HepG2 (cell line): ENCODE results near the gene SLC34A3. TPM values are rescaled to one million over a fixed set of nuclear protein-coding genes. Genes with fewer than 3 reads are reported as not detected.
A peak's percentile ranks its signal among the peaks of the same experiment; 100 is the strongest.

ENCODE experiments used
- ARNTL ChIP-seq: sonication (generic); formaldehyde crosslinking; IDR thresholded peaks from 2 replicates; pipeline ENCODE4 v1.4.0; 2020; ENCODE audit warnings: mild to moderate bottlenecking, missing genetic modification reagents
- ELK4 ChIP-seq: sonication (generic); formaldehyde crosslinking; IDR thresholded peaks from 2 replicates; pipeline ENCODE4 v1.9.0; 2021; ENCODE audit warnings: missing genetic modification reagents, borderline replicate concordance
- JUN ChIP-seq: sonication (generic); formaldehyde crosslinking; IDR thresholded peaks from 2 replicates; pipeline ENCODE4 v1.4.0; 2020; ENCODE audit warnings: mild to moderate bottlenecking, missing genetic modification reagents
- KDM3A ChIP-seq: IDR thresholded peaks from 2 replicates; pipeline ENCODE4 v1.6.1; 2018; ENCODE audit warnings: low read depth, missing compliant biosample characterization
- KLF12 ChIP-seq: sonication (generic); formaldehyde crosslinking; IDR thresholded peaks from 2 replicates; pipeline ENCODE4 v1.4.0; 2020; ENCODE audit warnings: missing genetic modification reagents, borderline replicate concordance
- KMT2A ChIP-seq: sonication (generic); formaldehyde crosslinking; IDR thresholded peaks from 2 replicates; pipeline ENCODE4 v1.4.0; 2020; ENCODE audit warnings: missing genetic modification reagents
- PHF5A ChIP-seq: IDR thresholded peaks from one replicate; pipeline ENCODE4 v1.6.1; 2018; ENCODE audit warnings: low read depth, missing genetic modification reagents; ENCODE audit not compliant: unreplicated experiment
- SOX13 ChIP-seq, 3 experiments: fragments of 450-650 bp in 1 of 3; sonication (generic) in 1 of 3; formaldehyde crosslinking in 1 of 3; IDR thresholded peaks in 2 of 3; conservative IDR thresholded peaks in 1 of 3; 2 replicates each; pipeline versions ENCODE4 v1.5.0 to v1.6.1; 2016 to 2020; ENCODE audit warnings: antibody characterized with exemption in 1 of 3, mild to moderate bottlenecking in 1 of 3, missing compliant biosample characterization in 1 of 3, missing genetic modification reagents in 1 of 3, moderate library complexity in 1 of 3
- SOX5 ChIP-seq: IDR thresholded peaks from 2 replicates; pipeline ENCODE4 v1.6.1; 2016; ENCODE audit warnings: borderline replicate concordance
- STAG1 ChIP-seq: sonication (generic); formaldehyde crosslinking; IDR thresholded peaks from 2 replicates; pipeline ENCODE4 v1.4.0; 2020; ENCODE audit warnings: missing genetic modification reagents
- YEATS4 ChIP-seq: sonication (generic); formaldehyde crosslinking; IDR thresholded peaks from 2 replicates; pipeline ENCODE4 v1.4.0; 2020; ENCODE audit warnings: missing genetic modification reagents, borderline replicate concordance
- ZFP36L1 ChIP-seq: sonication (generic); formaldehyde crosslinking; IDR thresholded peaks from 2 replicates; pipeline ENCODE4 v1.8.0; 2022; ENCODE audit warnings: mild to moderate bottlenecking, missing genetic modification reagents, moderate library complexity
- ZFP62 ChIP-seq: sonication (generic); formaldehyde crosslinking; IDR thresholded peaks from 2 replicates; pipeline ENCODE4 v1.4.0; 2020; ENCODE audit warnings: missing genetic modification reagents
- ZNF17 ChIP-seq: sonication (generic); formaldehyde crosslinking; IDR thresholded peaks from 2 replicates; pipeline ENCODE4 v1.5.0; 2020; ENCODE audit warnings: mild to moderate bottlenecking, missing genetic modification reagents
- ZNF180 ChIP-seq: sonication (generic); formaldehyde crosslinking; IDR thresholded peaks from 2 replicates; pipeline ENCODE4 v1.4.0; 2020; ENCODE audit warnings: low read depth, missing genetic modification reagents, borderline replicate concordance
- ZNF207 ChIP-seq: fragments of 450-650 bp; IDR thresholded peaks from 2 replicates; pipeline ENCODE4 v1.6.1; 2016; ENCODE audit warnings: antibody characterized with exemption, borderline replicate concordance
- ZNF564 ChIP-seq: sonication (generic); formaldehyde crosslinking; IDR thresholded peaks from 2 replicates; pipeline ENCODE4 v1.8.1; 2023; ENCODE audit warnings: mild to moderate bottlenecking, missing genetic modification reagents
- ZNF629 ChIP-seq: sonication (generic); formaldehyde crosslinking; conservative IDR thresholded peaks from 2 replicates; pipeline ENCODE4 v1.5.0; 2020; ENCODE audit warnings: missing genetic modification reagents
- polyA plus RNA-seq, 8 experiments: library from polyadenylated mRNA; depleted of rRNA in 3 of 8; stranded (reverse) in 7 of 8; unstranded in 1 of 8; fragments of >200 nt; fragmentation: Illumina TruSeq in 4 of 8; extraction: Trizol in 4 of 8; gene quantifications; 2 replicates each; pipeline versions ENCODE4 v1.2.1 to v1.2.3, GENCODE V29; 2011 to 2016; ENCODE audit warnings: low read depth in 4 of 8, missing spikeins in 1 of 8, mixed read lengths in 1 of 8; ENCODE audit not compliant: insufficient read depth in 1 of 8
- total RNA-seq, 5 experiments: library from RNA; depleted of rRNA; stranded (reverse); fragments of >200 nt; fragmentation: Illumina TruSeq; extraction: Trizol; gene quantifications; 2 replicates each; pipeline ENCODE4 v1.2.3, GENCODE V29; 2016; ENCODE audit warnings: low read depth in 1 of 5
- TF ChIP-seq, protein P1 (sequence below): IDR thresholded peaks from 2 replicates; pipeline ENCODE4 v1.6.1; 2016; ENCODE audit warnings: low read depth, control low read depth
- TF ChIP-seq, protein P2 (sequence below), 2 experiments: sonication (generic) in 1 of 2; formaldehyde crosslinking in 1 of 2; IDR thresholded peaks; 2 replicates each; pipeline versions ENCODE4 v1.4.0 to v1.6.1; 2016 to 2020; ENCODE audit warnings: borderline replicate concordance in 1 of 2, low read depth in 1 of 2, mild to moderate bottlenecking in 1 of 2, missing genetic modification reagents in 1 of 2
- TF ChIP-seq, protein P3 (sequence below): sonication (generic); formaldehyde crosslinking; IDR thresholded peaks from 2 replicates; pipeline ENCODE4 v1.8.1; 2022; ENCODE audit warnings: mild to moderate bottlenecking, missing genetic modification reagents

SLC34A3 gene
- total and polyA plus RNA-seq, 2 of the 13 experiments (the other 11 are each of a cell fraction or from before 2014, with no cell fraction given): 0.07 to 1.0 TPM

- TF ChIP-seq SOX5 (CRISPR knock-in tag) (0 out of 2 replicates have a peak, but pooled peaks have one; percentile 30), SOX13 (IDR thresholded peaks at IDR 0.05) (peak; percentile 62; the same call in 1 of the 2 replicates), SOX13 (CRISPR knock-in tag; conservative IDR thresholded peaks at IDR 0.05 in 1 of 2, IDR thresholded peaks at IDR 0.05 in 1 of 2) (peak in 1 of 2 experiments; percentile 37; a peak in 1 of 4 replicates), KLF12 (CRISPR knock-in tag) (0 out of 2 replicates have a peak, but pooled peaks have one; percentile 17), ELK4 (CRISPR knock-in tag) (no peak), ZNF629 (CRISPR knock-in tag) (0 out of 2 replicates have a peak, but pooled peaks have one; percentile 31), ARNTL (CRISPR knock-in tag) (0 out of 2 replicates have a peak, but pooled peaks have one; percentile 1), KDM3A (CRISPR knock-in tag) (no peak; the same call in 1 of the 2 replicates), ZFP62 (0 out of 2 replicates have a peak, but pooled peaks have one; percentile 40), ZNF564 (CRISPR knock-in tag) (peak; percentile 24; the same call in 1 of the 2 replicates), STAG1 (CRISPR knock-in tag) (no peak), ZNF207 (no peak), ZNF180 (CRISPR knock-in tag) (0 out of 2 replicates have a peak, but pooled peaks have one; percentile 45), JUN (CRISPR knock-in tag) (no peak), KMT2A (no peak), PHF5A (no peak), YEATS4 (CRISPR knock-in tag) (0 out of 2 replicates have a peak, but pooled peaks have one; percentile 7), ZFP36L1 (no peak), ZNF17 (CRISPR knock-in tag) (no peak)
- TF ChIP-seq, protein P1, sequence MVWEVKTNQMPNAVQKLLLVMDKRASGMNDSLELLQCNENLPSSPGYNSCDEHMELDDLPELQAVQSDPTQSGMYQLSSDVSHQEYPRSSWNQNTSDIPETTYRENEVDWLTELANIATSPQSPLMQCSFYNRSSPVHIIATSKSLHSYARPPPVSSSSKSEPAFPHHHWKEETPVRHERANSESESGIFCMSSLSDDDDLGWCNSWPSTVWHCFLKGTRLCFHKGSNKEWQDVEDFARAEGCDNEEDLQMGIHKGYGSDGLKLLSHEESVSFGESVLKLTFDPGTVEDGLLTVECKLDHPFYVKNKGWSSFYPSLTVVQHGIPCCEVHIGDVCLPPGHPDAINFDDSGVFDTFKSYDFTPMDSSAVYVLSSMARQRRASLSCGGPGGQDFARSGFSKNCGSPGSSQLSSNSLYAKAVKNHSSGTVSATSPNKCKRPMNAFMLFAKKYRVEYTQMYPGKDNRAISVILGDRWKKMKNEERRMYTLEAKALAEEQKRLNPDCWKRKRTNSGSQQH (CRISPR knock-in tag): 0 out of 2 replicates have a peak, but pooled peaks have one; percentile 72
- TF ChIP-seq, protein P2, sequence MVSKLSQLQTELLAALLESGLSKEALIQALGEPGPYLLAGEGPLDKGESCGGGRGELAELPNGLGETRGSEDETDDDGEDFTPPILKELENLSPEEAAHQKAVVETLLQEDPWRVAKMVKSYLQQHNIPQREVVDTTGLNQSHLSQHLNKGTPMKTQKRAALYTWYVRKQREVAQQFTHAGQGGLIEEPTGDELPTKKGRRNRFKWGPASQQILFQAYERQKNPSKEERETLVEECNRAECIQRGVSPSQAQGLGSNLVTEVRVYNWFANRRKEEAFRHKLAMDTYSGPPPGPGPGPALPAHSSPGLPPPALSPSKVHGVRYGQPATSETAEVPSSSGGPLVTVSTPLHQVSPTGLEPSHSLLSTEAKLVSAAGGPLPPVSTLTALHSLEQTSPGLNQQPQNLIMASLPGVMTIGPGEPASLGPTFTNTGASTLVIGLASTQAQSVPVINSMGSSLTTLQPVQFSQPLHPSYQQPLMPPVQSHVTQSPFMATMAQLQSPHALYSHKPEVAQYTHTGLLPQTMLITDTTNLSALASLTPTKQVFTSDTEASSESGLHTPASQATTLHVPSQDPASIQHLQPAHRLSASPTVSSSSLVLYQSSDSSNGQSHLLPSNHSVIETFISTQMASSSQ (IDR thresholded peaks at IDR 0.05; ENCODE audit: low read depth): no peak
- TF ChIP-seq, protein P2 (CRISPR knock-in tag; IDR thresholded peaks at IDR 0.05; ENCODE audit: borderline replicate concordance): no peak; the same call in 1 of the 2 replicates
- TF ChIP-seq, protein P3, sequence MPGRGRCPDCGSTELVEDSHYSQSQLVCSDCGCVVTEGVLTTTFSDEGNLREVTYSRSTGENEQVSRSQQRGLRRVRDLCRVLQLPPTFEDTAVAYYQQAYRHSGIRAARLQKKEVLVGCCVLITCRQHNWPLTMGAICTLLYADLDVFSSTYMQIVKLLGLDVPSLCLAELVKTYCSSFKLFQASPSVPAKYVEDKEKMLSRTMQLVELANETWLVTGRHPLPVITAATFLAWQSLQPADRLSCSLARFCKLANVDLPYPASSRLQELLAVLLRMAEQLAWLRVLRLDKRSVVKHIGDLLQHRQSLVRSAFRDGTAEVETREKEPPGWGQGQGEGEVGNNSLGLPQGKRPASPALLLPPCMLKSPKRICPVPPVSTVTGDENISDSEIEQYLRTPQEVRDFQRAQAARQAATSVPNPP (CRISPR knock-in tag): no peak
These were observed 10.3 kb downstream of the SLC34A3 start, which contains the start of gene TUBB4B (continued) for GRCh38 chr9:137240841-137241489.
